HCT116 (cell line): ENCODE results near the gene ATAT1. TPM values are rescaled to one million over a fixed set of nuclear protein-coding genes. Genes with fewer than 3 reads are reported as not detected.
A peak's percentile ranks its signal among the peaks of the same experiment; 100 is the strongest.

Experiments
- ATAC-seq: fragments of 200-7000 bp; cut with Tn5 transposase; 2 replicates; pipeline ENCODE4 v1.9.1; 2020; ENCODE audit warnings: mild to moderate bottlenecking, moderate library complexity
- Bru-seq: library from RNA; stranded (reverse); fragments of 400-500 nt; gene quantifications from one replicate; lab custom pipeline; 2021; lab: Mats Ljungman, UMichigan
- BruChase-seq, 2 experiments: library from RNA; stranded (reverse); fragments of 400-500 nt; gene quantifications; one replicate each; lab custom pipeline; 2021; lab: Mats Ljungman, UMichigan
- BruUV-seq: library from RNA; stranded (reverse); fragments of 400-500 nt; replicated peaks from 2 replicates; lab custom pipeline; 2021; lab: Mats Ljungman, UMichigan
- CTCF ChIA-PET: fragments of 300-600 bp; sonication (Branson Sonifier 250); formaldehyde crosslinking; loops from one replicate; lab custom pipeline; 2021; ENCODE audit warnings: antibody characterized with exemption; lab: Charles Lee
- POLR2A ChIA-PET: fragments of 300-600, 350-600 bp; sonication (Branson Sonifier 250); formaldehyde crosslinking; loops from one replicate; lab custom pipeline; 2021; ENCODE audit warnings: antibody characterized with exemption; lab: Charles Lee
- RAD21 ChIA-PET, 2 experiments: fragments of 300-600 bp; sonication (Branson Sonifier 250); formaldehyde crosslinking; loops; one replicate each; lab custom pipeline; 2023; ENCODE audit warnings: low total read pairs in 2 of 2; ENCODE audit not compliant: uncharacterized antibody in 2 of 2, unreplicated experiment in 2 of 2, low non-redundant PET in 1 of 2; lab: Charles Lee
- DNase-seq: peaks from one replicate; pipeline ENCODE4 v3.0.0-alpha.2; 2010; ENCODE audit warnings: low read depth, low spot score
- H2AFZ ChIP-seq: fragments of 200-600 bp; shearing (Covaris generic), sonication (generic); 2 replicates; pipeline ENCODE4 v1.6.1; 2017; ENCODE audit warnings: low read depth, mixed run types, mixed read lengths, antibody characterized with exemption, low read length; ENCODE audit not compliant: poor library complexity, severe bottlenecking
- H3K27ac ChIP-seq: 2 replicates; pipeline ENCODE4 v1.5.1; 2012; ENCODE audit warnings: low read depth, low read length
- H3K27me3 ChIP-seq: fragments of 200-600 bp; sonication (generic); 2 replicates; pipeline ENCODE4 v1.6.1; 2016; ENCODE audit warnings: mixed run types, low read length, mixed read lengths; ENCODE audit not compliant: insufficient read depth
- H3K36me3 ChIP-seq, 2 experiments: fragments of 200-500 bp in 1 of 2; fragments of 200-600 bp in 1 of 2; sonication (Bioruptor generic) in 1 of 2; sonication (generic) in 1 of 2; 2 replicates each; pipeline versions ENCODE4 v1.5.1 to v1.6.1; 2014 to 2016; ENCODE audit warnings: low read length in 2 of 2, inconsistent platforms in 1 of 2, mixed read lengths in 1 of 2, mixed run types in 1 of 2; ENCODE audit not compliant: insufficient read depth in 2 of 2, control insufficient read depth in 1 of 2
- H3K4me1 ChIP-seq, 2 experiments: fragments of 200-600 bp in 1 of 2; sonication (generic) in 1 of 2; 2 replicates each; pipeline versions ENCODE4 v1.5.1 to v1.6.1; 2012 to 2017; ENCODE audit warnings: low read length in 2 of 2, inconsistent platforms in 1 of 2, mild to moderate bottlenecking in 1 of 2, mixed read lengths in 1 of 2, mixed run types in 1 of 2, moderate library complexity in 1 of 2; ENCODE audit not compliant: insufficient read depth in 2 of 2, control insufficient read depth in 1 of 2
- H3K4me2 ChIP-seq: fragments of 200-600 bp; sonication (generic); 2 replicates; pipeline ENCODE4 v1.6.1; 2017; ENCODE audit warnings: mixed run types, low read length, mixed read lengths
- H3K4me3 ChIP-seq, 2 experiments: fragments of 200-600 bp in 1 of 2; sonication (generic) in 1 of 2; replicated peaks in 1 of 2; 2 replicates each; pipeline ENCODE4 v1.5.1; 2011 to 2016; ENCODE audit warnings: low read length in 2 of 2, control low read depth in 1 of 2, low read depth in 1 of 2, mild to moderate bottlenecking in 1 of 2, mixed read lengths in 1 of 2, mixed run types in 1 of 2
- H3K79me2 ChIP-seq: fragments of 200-600 bp; sonication (generic); 2 replicates; pipeline ENCODE4 v1.6.1; 2017; ENCODE audit warnings: mild to moderate bottlenecking, mixed run types, low read length, moderate library complexity, mixed read lengths; ENCODE audit not compliant: insufficient read depth
- H3K9ac ChIP-seq: fragments of 200-600 bp; sonication (generic); 2 replicates; pipeline ENCODE4 v1.6.1; 2016; ENCODE audit warnings: low read length, mixed read lengths
- H3K9me2 ChIP-seq: fragments of 200-600 bp; sonication (generic), shearing (Covaris generic); 2 replicates; pipeline ENCODE4 v1.6.1; 2017; ENCODE audit warnings: mixed run types, mild to moderate bottlenecking, moderate library complexity; ENCODE audit not compliant: insufficient read depth
- H3K9me3 ChIP-seq, 2 experiments: fragments of 200-500 bp in 1 of 2; fragments of 200-600 bp in 1 of 2; sonication (Bioruptor generic) in 1 of 2; sonication (generic) in 1 of 2; 2 replicates each; pipeline ENCODE4 v1.6.1; 2014 to 2017; ENCODE audit warnings: low read length in 2 of 2, mixed read lengths in 2 of 2, inconsistent platforms in 1 of 2, low read depth in 1 of 2, mild to moderate bottlenecking in 1 of 2, mixed run types in 1 of 2, moderate library complexity in 1 of 2; ENCODE audit not compliant: control insufficient read depth in 1 of 2, insufficient read depth in 1 of 2
- H4K20me1 ChIP-seq: fragments of 200-600 bp; sonication (generic), shearing (Covaris generic); 2 replicates; pipeline ENCODE4 v1.6.1; 2017; ENCODE audit warnings: mixed run types, mild to moderate bottlenecking, moderate library complexity; ENCODE audit not compliant: insufficient read depth
- ATF3 ChIP-seq: IDR thresholded peaks from 2 replicates; pipeline ENCODE4 v1.6.1; 2012
- EGR1 ChIP-seq: IDR thresholded peaks from 2 replicates; pipeline ENCODE4 v1.6.1; 2012; ENCODE audit warnings: low read depth
- EZH2phosphoT487 ChIP-seq: fragments of 200-600 bp; IDR thresholded peaks from 2 replicates; pipeline ENCODE4 v1.6.1; 2018; ENCODE audit warnings: antibody characterized with exemption, borderline replicate concordance
- FOSL1 ChIP-seq: IDR thresholded peaks from 2 replicates; pipeline ENCODE4 v1.6.1; 2012; ENCODE audit warnings: low read depth
- POLR2A ChIP-seq: IDR thresholded peaks from 2 replicates; pipeline ENCODE4 v1.7.0; 2011; ENCODE audit warnings: borderline replicate concordance; ENCODE audit not compliant: insufficient read depth, insufficient read length; ENCODE audit errors: extremely low read depth
- RAD21 ChIP-seq: IDR thresholded peaks from 2 replicates; pipeline ENCODE4 v1.6.1; 2012; ENCODE audit warnings: low read depth, mild to moderate bottlenecking
- REST ChIP-seq: IDR thresholded peaks from 2 replicates; pipeline ENCODE4 v1.6.1; 2012; ENCODE audit warnings: low read depth
- SP1 ChIP-seq: IDR thresholded peaks from 2 replicates; pipeline ENCODE4 v1.6.1; 2012; ENCODE audit warnings: low read depth
- SRF ChIP-seq: IDR thresholded peaks from 2 replicates; pipeline ENCODE4 v1.6.1; 2012; ENCODE audit warnings: low read depth
- TCF7L2 ChIP-seq: IDR thresholded peaks from 2 replicates; pipeline ENCODE4 v1.7.0; 2011; ENCODE audit warnings: borderline replicate concordance, inconsistent platforms; ENCODE audit not compliant: insufficient read depth, insufficient read length; ENCODE audit errors: extremely low read depth
- YY1 ChIP-seq: IDR thresholded peaks from 2 replicates; pipeline ENCODE4 v1.6.1; 2011; ENCODE audit warnings: low read length, low read depth, moderate library complexity, mild to moderate bottlenecking; ENCODE audit not compliant: insufficient replicate concordance; ENCODE audit errors: extremely low read depth
- ZBTB33 ChIP-seq: IDR thresholded peaks from 2 replicates; pipeline ENCODE4 v1.6.1; 2011; ENCODE audit warnings: mild to moderate bottlenecking, low read length, moderate library complexity; ENCODE audit not compliant: insufficient replicate concordance; ENCODE audit errors: extremely low read depth
- ZFX ChIP-seq: fragments of 450-650 bp; IDR thresholded peaks from 2 replicates; pipeline ENCODE4 v1.6.1; 2017
- ZNF274 ChIP-seq: fragments of 200-500 bp; sonication (Bioruptor generic); IDR thresholded peaks from 2 replicates; pipeline ENCODE4 v1.6.1; 2014; ENCODE audit warnings: mild to moderate bottlenecking, low read depth, low read length, inconsistent platforms
- intact Hi-C: fragments of 100-400 bp; cut with micrococcal nuclease; formaldehyde crosslinking; loops from 2 replicates; pipeline ENCODE4 v1.10.0; 2022
- long read RNA-seq: library from polyadenylated mRNA; unstranded; transcript quantifications from one replicate; pipeline ENCODE4 v2.0.0, GENCODE V29; 2021; ENCODE audit not compliant: unreplicated experiment
- polyA plus RNA-seq: library from polyadenylated mRNA; unstranded; fragments of >200 nt; gene quantifications from 2 replicates; pipeline ENCODE4 v1.2.1, GENCODE V29; 2012; ENCODE audit warnings: missing spikeins
- total RNA-seq: library from RNA; stranded (reverse); gene quantifications from one replicate; pipeline ENCODE4 v1.2.1, GENCODE V29; 2021; ENCODE audit not compliant: unreplicated experiment
- TF ChIP-seq, protein P1 (sequence below), 3 experiments: fragments of 200-600 bp in 1 of 3; sonication (generic) in 1 of 3; IDR thresholded peaks in 2 of 3; conservative IDR thresholded peaks in 1 of 3; 2 replicates each; pipeline ENCODE4 v1.5.1; 2012 to 2017; ENCODE audit warnings: low read depth in 2 of 3, low read length in 2 of 3, antibody characterized with exemption in 1 of 3, borderline replicate concordance in 1 of 3, control low read depth in 1 of 3, mild to moderate bottlenecking in 1 of 3, mixed read lengths in 1 of 3, mixed run types in 1 of 3, moderate library complexity in 1 of 3; ENCODE audit not compliant: insufficient read depth in 1 of 3

Gene ATAT1
- total RNA-seq (19.8 TPM), Bru-seq, nascent RNA (percentile 67 among the genes with signal in this experiment), BruChase-seq, experiment 1, labeled RNA remaining after a 6-hour chase (percentile 73 among the genes with signal in this experiment), BruChase-seq, experiment 2, labeled RNA remaining after a 2-hour chase (percentile 79 among the genes with signal in this experiment)
- polyA plus RNA-seq, result 19.8 and 24.0 TPM in 2 replicates
- long read RNA-seq, transcript ATAT1-206 (13 exons, 1,476 nt), result major isoform, 7 of 22 reads
- long read RNA-seq, partial matches to known transcripts, result 1 of 22 reads
- long read RNA-seq, other reads (novel, unspliced or antisense), result 9 of 22 reads

DNA sequence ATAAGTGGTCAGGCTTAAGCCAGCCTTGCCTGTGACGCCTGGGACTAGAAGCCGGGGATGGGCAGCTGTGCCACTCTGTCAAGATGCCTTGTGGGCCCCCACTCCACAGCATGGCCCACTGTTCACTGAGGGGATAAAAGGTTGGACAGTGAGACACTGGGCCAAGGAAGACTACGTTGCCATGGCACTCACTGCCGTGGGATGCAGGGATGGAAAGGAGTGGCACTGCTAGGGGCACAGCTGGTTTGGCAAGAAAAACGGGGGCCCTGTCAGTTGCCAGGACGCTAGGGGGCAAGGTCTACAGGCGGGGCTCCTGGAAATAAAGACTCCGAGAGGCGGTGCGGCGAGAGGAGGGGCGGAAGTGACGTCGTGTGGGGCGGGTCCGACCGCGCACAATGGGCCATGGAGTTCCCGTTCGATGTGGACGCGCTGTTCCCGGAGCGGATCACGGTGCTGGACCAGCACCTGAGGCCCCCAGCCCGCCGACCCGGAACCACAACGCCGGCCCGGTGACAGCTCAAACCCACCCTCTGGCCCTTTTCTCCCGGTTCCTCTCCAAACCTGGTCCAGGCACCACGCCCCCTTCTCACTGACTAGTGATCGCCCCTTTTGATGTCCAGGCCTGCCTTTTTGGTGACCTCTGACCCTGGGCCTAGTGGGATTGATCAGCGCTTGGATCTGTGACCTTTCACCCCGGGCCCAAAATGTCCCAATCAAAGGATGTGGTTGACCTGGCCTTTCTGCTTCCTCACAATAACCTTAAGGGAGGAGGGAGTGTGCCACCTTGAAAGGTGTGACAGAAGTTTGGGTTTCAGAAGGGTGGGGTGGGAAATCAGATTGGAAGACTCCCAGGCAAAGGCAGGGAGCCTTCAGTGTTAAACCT lies at the start of gene ATAT1:
Gene ATAT1, plus strand, starts transcription at position 391 of the 883 bp plus-strand sequence.
- peak; percentile 70 for DNase-seq
- peak within 1 kb of the TSS; percentile 77 for H3K27ac ChIP-seq
- ChIA-PET RAD21 (no interaction called here), CTCF (no interaction called here), POLR2A (interaction anchor here (1.2 to 2.0 kb wide), 2 partner anchors 9 to 11 kb away, joined by 4 to 10 read pairs; partner anchors contain the start of genes MRPS18B and PPP1R10)
- TSS peak; percentile 49 for BruUV-seq
- H3K27me3 ChIP-seq, result no peaks in the 10 kb centered on the region
- H3K4me1 ChIP-seq, result peaks cover 2 to 17% of the 10 kb centered on the region in 2 experiments; a peak in 3 of 4 replicates
- peak within 1 kb of the TSS; percentile 85 for H3K9ac ChIP-seq
- no peaks in the 10 kb centered on the region for H3K9me2 ChIP-seq
- peak within 1 kb of the TSS; percentile 76 to 88 for H3K4me3 ChIP-seq
- H2AFZ ChIP-seq, result no peak within 1 kb of the TSS
- peaks cover 35 to 40% of the 10 kb centered on the region in 2 experiments for H3K36me3 ChIP-seq
- intact Hi-C loops, result loop anchor here (1.0 kb wide), 1 partner anchor 9 kb away; the partner anchor contains the start of genes MRPS18B and PPP1R10
- H3K9me3 ChIP-seq, result no peaks in the 10 kb centered on the region
- no peaks in the 10 kb centered on the region for H4K20me1 ChIP-seq
- peaks cover 15% of the 10 kb centered on the region; the same call in 1 of the 2 replicates for H3K79me2 ChIP-seq
- ATAC-seq, result peak; percentile 96
- peak within 1 kb of the TSS; percentile 80 for H3K4me2 ChIP-seq
- TF ChIP-seq EZH2phosphoT487, result no peak
- TF ChIP-seq ZFX, result peak; percentile 61
- TF ChIP-seq, protein P1, sequence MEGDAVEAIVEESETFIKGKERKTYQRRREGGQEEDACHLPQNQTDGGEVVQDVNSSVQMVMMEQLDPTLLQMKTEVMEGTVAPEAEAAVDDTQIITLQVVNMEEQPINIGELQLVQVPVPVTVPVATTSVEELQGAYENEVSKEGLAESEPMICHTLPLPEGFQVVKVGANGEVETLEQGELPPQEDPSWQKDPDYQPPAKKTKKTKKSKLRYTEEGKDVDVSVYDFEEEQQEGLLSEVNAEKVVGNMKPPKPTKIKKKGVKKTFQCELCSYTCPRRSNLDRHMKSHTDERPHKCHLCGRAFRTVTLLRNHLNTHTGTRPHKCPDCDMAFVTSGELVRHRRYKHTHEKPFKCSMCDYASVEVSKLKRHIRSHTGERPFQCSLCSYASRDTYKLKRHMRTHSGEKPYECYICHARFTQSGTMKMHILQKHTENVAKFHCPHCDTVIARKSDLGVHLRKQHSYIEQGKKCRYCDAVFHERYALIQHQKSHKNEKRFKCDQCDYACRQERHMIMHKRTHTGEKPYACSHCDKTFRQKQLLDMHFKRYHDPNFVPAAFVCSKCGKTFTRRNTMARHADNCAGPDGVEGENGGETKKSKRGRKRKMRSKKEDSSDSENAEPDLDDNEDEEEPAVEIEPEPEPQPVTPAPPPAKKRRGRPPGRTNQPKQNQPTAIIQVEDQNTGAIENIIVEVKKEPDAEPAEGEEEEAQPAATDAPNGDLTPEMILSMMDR (IDR thresholded peaks at IDR 0.05 in 2 of 3, conservative IDR thresholded peaks at IDR 0.05 in 1 of 3; ENCODE audit: borderline replicate concordance in 1 of 3, insufficient read depth in 1 of 3, low read depth in 2 of 3, low read length in 2 of 3), result peak in 2 of 3 experiments; percentile 41 to 44; a peak in 3 of 6 replicates
- no peak for TF ChIP-seq ATF3
- peak; percentile 84 for TF ChIP-seq TCF7L2
- no peak for TF ChIP-seq RAD21
- TF ChIP-seq REST, result no peak
- TF ChIP-seq POLR2A, result peak; percentile 60
- TF ChIP-seq YY1, result peak; percentile 23
- no peak for TF ChIP-seq ZNF274
- no peak for TF ChIP-seq ZBTB33
- no peak for TF ChIP-seq SRF
- no peak for TF ChIP-seq FOSL1
- no peak for TF ChIP-seq EGR1
- no peak for TF ChIP-seq SP1
